Measurements from ENCODE around the gene NHEJ1. TPM values are rescaled to one million over a fixed set of nuclear protein-coding genes. Genes with fewer than 3 reads are reported as not detected.
A peak's percentile ranks its signal among the peaks of the same experiment; 100 is the strongest.

NHEJ1 gene
- total and polyA plus RNA-seq, 4 donors = 6.1 to 13.5 (median 9.9) TPM

DNA sequence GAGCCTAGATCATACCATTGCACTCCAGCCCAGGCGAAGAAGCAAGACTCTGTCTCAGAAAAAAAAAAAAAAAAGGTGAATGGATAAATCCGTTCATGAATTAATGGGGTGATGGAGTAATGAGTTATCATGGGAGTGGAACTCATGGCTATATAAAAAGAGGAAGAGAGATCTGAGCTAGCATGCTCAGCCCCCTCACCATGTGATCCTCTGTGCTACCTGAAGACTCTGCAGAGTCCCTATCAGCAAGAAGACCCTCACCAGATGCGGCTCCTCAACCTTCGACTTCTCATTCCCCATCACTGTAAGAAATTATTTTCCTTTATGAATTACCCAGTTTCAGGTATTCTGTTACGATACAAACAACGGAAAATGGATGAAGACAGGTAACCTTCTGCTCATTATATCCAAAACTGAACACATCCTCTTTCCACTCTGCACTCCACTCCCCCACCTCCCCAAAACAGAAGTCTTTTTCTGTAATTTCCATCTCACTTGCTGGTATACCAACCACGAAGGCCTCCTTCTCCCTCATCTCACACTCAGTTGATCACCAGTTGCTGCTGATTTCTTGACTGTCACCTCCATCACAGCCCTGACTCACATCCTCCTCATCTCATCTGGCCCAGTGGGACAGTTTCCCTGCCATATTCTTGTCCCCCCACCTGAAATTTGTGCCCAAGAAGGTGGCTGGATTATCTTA is 26.3 kb upstream of the NHEJ1 start (continued):
- TF ChIP-seq GABPA (IDR thresholded peaks at IDR 0.05 in 1 of 2, conservative IDR thresholded peaks at IDR 0.05 in 1 of 2) (no peak), HNF4G (IDR thresholded peaks at IDR 0.05) (no peak)

DNA sequence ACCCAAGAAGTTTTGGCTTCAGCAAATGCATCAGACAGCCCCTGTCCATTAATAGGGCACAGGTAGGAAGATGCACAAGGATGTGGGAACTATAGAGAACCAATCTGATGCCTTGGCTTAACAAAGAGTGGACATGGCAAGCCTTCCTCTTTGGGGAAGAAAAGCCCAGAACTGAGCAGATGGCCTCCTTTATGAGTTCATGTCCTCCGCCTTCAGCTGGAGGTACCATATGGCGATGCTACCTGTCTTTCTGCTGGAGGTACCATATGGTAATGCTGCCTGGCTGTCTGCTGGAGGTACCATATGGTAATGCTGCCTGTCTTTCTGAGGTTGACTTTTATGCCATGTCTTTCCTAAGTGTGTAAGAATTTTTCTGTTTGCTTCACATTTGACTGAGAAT is 23.5 kb upstream of the NHEJ1 start:
- H3K4me1 ChIP-seq (ENCODE audit: control insufficient read depth in 4 of 4, insufficient read depth in 4 of 4, low read length in 3 of 4) = peaks cover 0 to 9% (median 6%) of the 10 kb centered on the region in 4 donors
- no peak overlapping the region for H3K4me3 ChIP-seq (ENCODE audit: low read depth in 1 of 3, low read length in 3 of 3)
- H3K9me3 ChIP-seq (ENCODE audit: control insufficient read depth in 4 of 4, low read length in 3 of 4) = no peaks in the 10 kb centered on the region
- WGBS = 97% methylated on average over 2 of the region's 2 CpGs
- DNase-seq (ENCODE audit: low spot score) = peak; percentile 20
- H3K9ac ChIP-seq (ENCODE audit: low read depth in 1 of 2, low read length in 2 of 2) = no peak overlapping the region
- H3K36me3 ChIP-seq (ENCODE audit: control insufficient read depth in 4 of 4, insufficient read depth in 3 of 4, low read depth in 1 of 4, low read length in 3 of 4) = peaks cover 16 to 48% (median 38%) of the 10 kb centered on the region in 4 donors
- TF ChIP-seq, protein P1, sequence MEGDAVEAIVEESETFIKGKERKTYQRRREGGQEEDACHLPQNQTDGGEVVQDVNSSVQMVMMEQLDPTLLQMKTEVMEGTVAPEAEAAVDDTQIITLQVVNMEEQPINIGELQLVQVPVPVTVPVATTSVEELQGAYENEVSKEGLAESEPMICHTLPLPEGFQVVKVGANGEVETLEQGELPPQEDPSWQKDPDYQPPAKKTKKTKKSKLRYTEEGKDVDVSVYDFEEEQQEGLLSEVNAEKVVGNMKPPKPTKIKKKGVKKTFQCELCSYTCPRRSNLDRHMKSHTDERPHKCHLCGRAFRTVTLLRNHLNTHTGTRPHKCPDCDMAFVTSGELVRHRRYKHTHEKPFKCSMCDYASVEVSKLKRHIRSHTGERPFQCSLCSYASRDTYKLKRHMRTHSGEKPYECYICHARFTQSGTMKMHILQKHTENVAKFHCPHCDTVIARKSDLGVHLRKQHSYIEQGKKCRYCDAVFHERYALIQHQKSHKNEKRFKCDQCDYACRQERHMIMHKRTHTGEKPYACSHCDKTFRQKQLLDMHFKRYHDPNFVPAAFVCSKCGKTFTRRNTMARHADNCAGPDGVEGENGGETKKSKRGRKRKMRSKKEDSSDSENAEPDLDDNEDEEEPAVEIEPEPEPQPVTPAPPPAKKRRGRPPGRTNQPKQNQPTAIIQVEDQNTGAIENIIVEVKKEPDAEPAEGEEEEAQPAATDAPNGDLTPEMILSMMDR (IDR thresholded peaks at IDR 0.05; ENCODE audit: low read depth, low read length, missing input control) = no peak
- H3K27ac ChIP-seq (ENCODE audit: low read depth in 1 of 2, low read length in 2 of 2) = no peak overlapping the region
- H3K27me3 ChIP-seq (ENCODE audit: control insufficient read depth in 4 of 4, insufficient read depth in 4 of 4, low read length in 3 of 4) = no peaks in the 10 kb centered on the region

DNA sequence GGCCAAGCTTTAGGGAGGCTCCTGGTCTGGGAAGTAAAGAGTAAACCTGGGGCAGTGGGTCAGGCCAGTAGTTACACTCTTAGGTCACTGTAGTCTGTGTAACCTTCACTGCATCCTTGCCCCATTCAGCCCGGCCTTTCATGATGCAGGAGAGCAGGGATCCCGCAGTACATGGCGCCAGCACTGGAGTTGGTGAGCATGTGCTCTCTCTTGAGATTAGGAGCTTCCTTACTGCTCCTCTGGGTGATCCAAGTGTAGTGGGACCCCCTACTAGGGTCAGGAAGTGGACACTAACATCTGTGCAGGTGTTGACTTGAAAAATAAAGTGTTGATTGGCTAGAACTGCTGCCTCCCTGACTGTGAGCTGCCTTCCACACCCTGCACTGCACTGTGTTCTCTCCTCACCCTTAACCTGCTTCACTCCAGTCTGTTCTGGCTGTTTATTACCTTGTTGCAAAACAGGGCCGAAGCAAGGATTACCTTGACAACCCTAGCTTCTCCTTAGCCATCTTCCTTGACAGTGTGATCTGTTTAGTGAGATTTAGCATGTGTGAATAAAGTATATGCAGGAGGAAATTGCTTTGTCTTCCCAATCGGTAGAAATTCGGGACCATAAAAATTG is 22.6 kb upstream of the NHEJ1 start:
- no peak for TF ChIP-seq GABPA (IDR thresholded peaks at IDR 0.05 in 1 of 2, conservative IDR thresholded peaks at IDR 0.05 in 1 of 2)
- TF ChIP-seq, protein P1 (IDR thresholded peaks at IDR 0.05; ENCODE audit: low read depth, low read length, missing input control) = no peak
- TF ChIP-seq, protein P2, sequence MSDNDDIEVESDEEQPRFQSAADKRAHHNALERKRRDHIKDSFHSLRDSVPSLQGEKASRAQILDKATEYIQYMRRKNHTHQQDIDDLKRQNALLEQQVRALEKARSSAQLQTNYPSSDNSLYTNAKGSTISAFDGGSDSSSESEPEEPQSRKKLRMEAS (IDR thresholded peaks at IDR 0.05) = no peak
- TF ChIP-seq, protein P3, sequence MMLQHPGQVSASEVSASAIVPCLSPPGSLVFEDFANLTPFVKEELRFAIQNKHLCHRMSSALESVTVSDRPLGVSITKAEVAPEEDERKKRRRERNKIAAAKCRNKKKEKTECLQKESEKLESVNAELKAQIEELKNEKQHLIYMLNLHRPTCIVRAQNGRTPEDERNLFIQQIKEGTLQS (IDR thresholded peaks at IDR 0.05) = no peak
- TF ChIP-seq, protein P4, sequence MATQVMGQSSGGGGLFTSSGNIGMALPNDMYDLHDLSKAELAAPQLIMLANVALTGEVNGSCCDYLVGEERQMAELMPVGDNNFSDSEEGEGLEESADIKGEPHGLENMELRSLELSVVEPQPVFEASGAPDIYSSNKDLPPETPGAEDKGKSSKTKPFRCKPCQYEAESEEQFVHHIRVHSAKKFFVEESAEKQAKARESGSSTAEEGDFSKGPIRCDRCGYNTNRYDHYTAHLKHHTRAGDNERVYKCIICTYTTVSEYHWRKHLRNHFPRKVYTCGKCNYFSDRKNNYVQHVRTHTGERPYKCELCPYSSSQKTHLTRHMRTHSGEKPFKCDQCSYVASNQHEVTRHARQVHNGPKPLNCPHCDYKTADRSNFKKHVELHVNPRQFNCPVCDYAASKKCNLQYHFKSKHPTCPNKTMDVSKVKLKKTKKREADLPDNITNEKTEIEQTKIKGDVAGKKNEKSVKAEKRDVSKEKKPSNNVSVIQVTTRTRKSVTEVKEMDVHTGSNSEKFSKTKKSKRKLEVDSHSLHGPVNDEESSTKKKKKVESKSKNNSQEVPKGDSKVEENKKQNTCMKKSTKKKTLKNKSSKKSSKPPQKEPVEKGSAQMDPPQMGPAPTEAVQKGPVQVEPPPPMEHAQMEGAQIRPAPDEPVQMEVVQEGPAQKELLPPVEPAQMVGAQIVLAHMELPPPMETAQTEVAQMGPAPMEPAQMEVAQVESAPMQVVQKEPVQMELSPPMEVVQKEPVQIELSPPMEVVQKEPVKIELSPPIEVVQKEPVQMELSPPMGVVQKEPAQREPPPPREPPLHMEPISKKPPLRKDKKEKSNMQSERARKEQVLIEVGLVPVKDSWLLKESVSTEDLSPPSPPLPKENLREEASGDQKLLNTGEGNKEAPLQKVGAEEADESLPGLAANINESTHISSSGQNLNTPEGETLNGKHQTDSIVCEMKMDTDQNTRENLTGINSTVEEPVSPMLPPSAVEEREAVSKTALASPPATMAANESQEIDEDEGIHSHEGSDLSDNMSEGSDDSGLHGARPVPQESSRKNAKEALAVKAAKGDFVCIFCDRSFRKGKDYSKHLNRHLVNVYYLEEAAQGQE (IDR thresholded peaks at IDR 0.05) = no peak
- no peak for TF ChIP-seq FOXA2 (IDR thresholded peaks at IDR 0.05)
- TF ChIP-seq HNF4A (conservative IDR thresholded peaks at IDR 0.05) = no peak
- no peak for TF ChIP-seq RXRA (IDR thresholded peaks at IDR 0.05)
- TF ChIP-seq YY1 (IDR thresholded peaks at IDR 0.05) = no peak
- TF ChIP-seq, protein P5, sequence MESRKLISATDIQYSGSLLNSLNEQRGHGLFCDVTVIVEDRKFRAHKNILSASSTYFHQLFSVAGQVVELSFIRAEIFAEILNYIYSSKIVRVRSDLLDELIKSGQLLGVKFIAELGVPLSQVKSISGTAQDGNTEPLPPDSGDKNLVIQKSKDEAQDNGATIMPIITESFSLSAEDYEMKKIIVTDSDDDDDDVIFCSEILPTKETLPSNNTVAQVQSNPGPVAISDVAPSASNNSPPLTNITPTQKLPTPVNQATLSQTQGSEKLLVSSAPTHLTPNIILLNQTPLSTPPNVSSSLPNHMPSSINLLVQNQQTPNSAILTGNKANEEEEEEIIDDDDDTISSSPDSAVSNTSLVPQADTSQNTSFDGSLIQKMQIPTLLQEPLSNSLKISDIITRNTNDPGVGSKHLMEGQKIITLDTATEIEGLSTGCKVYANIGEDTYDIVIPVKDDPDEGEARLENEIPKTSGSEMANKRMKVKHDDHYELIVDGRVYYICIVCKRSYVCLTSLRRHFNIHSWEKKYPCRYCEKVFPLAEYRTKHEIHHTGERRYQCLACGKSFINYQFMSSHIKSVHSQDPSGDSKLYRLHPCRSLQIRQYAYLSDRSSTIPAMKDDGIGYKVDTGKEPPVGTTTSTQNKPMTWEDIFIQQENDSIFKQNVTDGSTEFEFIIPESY (IDR thresholded peaks at IDR 0.05) = no peak
- TF ChIP-seq TAF1 (conservative IDR thresholded peaks at IDR 0.05) = no peak
- TF ChIP-seq SP1 (IDR thresholded peaks at IDR 0.05) = no peak
- no peak for TF ChIP-seq HNF4G (IDR thresholded peaks at IDR 0.05)
- TF ChIP-seq FOXA1 (IDR thresholded peaks at IDR 0.05) = no peak
- no peak for TF ChIP-seq NR2F2 (IDR thresholded peaks at IDR 0.05)
- TF ChIP-seq RAD21 (IDR thresholded peaks at IDR 0.05) = no peak
- no peak for TF ChIP-seq JUND (IDR thresholded peaks at IDR 0.05)
- no peak for TF ChIP-seq EGR1 (IDR thresholded peaks at IDR 0.05; ENCODE audit: low read depth in 2 of 2)
- 87% methylated on average over 6 of the region's 6 CpGs for WGBS
- Histone ChIP-seq H3K9ac (ENCODE audit: low read depth in 1 of 2, low read length in 2 of 2) (no peak overlapping the region), H3K27ac (ENCODE audit: low read depth in 1 of 2, low read length in 2 of 2) (no peak overlapping the region), H3K4me3 (ENCODE audit: low read depth in 1 of 3, low read length in 3 of 3) (no peak overlapping the region), H3K27me3 (ENCODE audit: control insufficient read depth in 4 of 4, insufficient read depth in 4 of 4, low read length in 3 of 4) (no peaks in the 10 kb centered on the region), H3K9me3 (ENCODE audit: control insufficient read depth in 4 of 4, low read length in 3 of 4) (no peaks in the 10 kb centered on the region), H3K36me3 (ENCODE audit: control insufficient read depth in 4 of 4, insufficient read depth in 3 of 4, low read depth in 1 of 4, low read length in 3 of 4) (peaks cover 16 to 48% (median 38%) of the 10 kb centered on the region in 4 donors), H3K4me1 (ENCODE audit: control insufficient read depth in 4 of 4, insufficient read depth in 4 of 4, low read length in 3 of 4) (peaks cover 0 to 15% (median 12%) of the 10 kb centered on the region in 4 donors)
- DNase-seq (ENCODE audit: low spot score) = peak; percentile 30
